ENCODE results near the gene FBP2.

GRCh38 chr9:94577036-94577435, 16.6 kb downstream of the FBP2 start:
- no peak for TF ChIP-seq CTCF (IDR thresholded peaks at IDR 0.05 in 2 of 3, conservative IDR thresholded peaks at IDR 0.05 in 1 of 3; ENCODE audit: borderline replicate concordance in 1 of 3, insufficient read depth in 1 of 3, low read depth in 2 of 3, low read length in 2 of 3)
- TF ChIP-seq, protein P1, sequence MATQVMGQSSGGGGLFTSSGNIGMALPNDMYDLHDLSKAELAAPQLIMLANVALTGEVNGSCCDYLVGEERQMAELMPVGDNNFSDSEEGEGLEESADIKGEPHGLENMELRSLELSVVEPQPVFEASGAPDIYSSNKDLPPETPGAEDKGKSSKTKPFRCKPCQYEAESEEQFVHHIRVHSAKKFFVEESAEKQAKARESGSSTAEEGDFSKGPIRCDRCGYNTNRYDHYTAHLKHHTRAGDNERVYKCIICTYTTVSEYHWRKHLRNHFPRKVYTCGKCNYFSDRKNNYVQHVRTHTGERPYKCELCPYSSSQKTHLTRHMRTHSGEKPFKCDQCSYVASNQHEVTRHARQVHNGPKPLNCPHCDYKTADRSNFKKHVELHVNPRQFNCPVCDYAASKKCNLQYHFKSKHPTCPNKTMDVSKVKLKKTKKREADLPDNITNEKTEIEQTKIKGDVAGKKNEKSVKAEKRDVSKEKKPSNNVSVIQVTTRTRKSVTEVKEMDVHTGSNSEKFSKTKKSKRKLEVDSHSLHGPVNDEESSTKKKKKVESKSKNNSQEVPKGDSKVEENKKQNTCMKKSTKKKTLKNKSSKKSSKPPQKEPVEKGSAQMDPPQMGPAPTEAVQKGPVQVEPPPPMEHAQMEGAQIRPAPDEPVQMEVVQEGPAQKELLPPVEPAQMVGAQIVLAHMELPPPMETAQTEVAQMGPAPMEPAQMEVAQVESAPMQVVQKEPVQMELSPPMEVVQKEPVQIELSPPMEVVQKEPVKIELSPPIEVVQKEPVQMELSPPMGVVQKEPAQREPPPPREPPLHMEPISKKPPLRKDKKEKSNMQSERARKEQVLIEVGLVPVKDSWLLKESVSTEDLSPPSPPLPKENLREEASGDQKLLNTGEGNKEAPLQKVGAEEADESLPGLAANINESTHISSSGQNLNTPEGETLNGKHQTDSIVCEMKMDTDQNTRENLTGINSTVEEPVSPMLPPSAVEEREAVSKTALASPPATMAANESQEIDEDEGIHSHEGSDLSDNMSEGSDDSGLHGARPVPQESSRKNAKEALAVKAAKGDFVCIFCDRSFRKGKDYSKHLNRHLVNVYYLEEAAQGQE (IDR thresholded peaks at IDR 0.05; ENCODE audit: low read depth), result no peak
- TF ChIP-seq POLR2A (IDR thresholded peaks at IDR 0.05; ENCODE audit: borderline replicate concordance, extremely low read depth, insufficient read depth, insufficient read length), result no peak
- no peak for TF ChIP-seq EZH2 (IDR thresholded peaks at IDR 0.05)
- no peak for TF ChIP-seq RAD21 (IDR thresholded peaks at IDR 0.05; ENCODE audit: low read depth)
